Esophagus squamous epithelium (tissue), 4 donors: ENCODE measurements around the gene P2RX4.

Experiments used
- CTCF ChIP-seq, 6 experiments: fragments of 450-650 bp in 4 of 6; fragments of 200-600 bp in 2 of 6; sonication (generic) in 2 of 6; IDR thresholded peaks; one replicate each; pipeline ENCODE4 v1.5.1; 2016 to 2019; ENCODE audit warnings: antibody characterized with exemption in 6 of 6, mild to moderate bottlenecking in 4 of 6, moderate library complexity in 4 of 6
- POLR2A ChIP-seq, 4 donors: fragments of 450-650 bp; IDR thresholded peaks; one replicate each; pipeline ENCODE4 v1.6.1; 2017; ENCODE audit warnings: antibody characterized with exemption in 4 of 4, mild to moderate bottlenecking in 4 of 4, moderate library complexity in 3 of 4

- TF ChIP-seq CTCF (IDR thresholded peaks at IDR 0.05): no peak
- no peak for TF ChIP-seq POLR2A (IDR thresholded peaks at IDR 0.05)
Measured at GRCh38 chr12:121252712-121253345, 42.9 kb downstream of the P2RX4 start.
